Peyer's patch (tissue), 4 donors: Measurements from ENCODE around the gene NSL1. TPM values are rescaled to one million over a fixed set of nuclear protein-coding genes. Genes with fewer than 3 reads are reported as not detected.

ENCODE experiments used
- DNase-seq, 3 donors: peaks; one replicate each; pipeline ENCODE4 v3.0.0-alpha.2; 2017 to 2019
- H3K27ac ChIP-seq, 4 donors: fragments of 200-600 bp; sonication (generic); one replicate each; pipeline ENCODE4 v1.5.1; 2016 to 2019
- H3K27me3 ChIP-seq, 2 donors: fragments of 200-600 bp; sonication (generic); one replicate each; pipeline ENCODE4 v1.5.1; 2019
- H3K36me3 ChIP-seq, 3 donors: fragments of 200-600 bp; sonication (generic); one replicate each; pipeline ENCODE4 v1.5.1; 2016 to 2019
- H3K4me1 ChIP-seq, 4 donors: fragments of 200-600 bp; sonication (generic); one replicate each; pipeline ENCODE4 v1.5.1; 2016 to 2019
- H3K4me3 ChIP-seq, 4 donors: fragments of 200-600 bp; sonication (generic); 1 replicate in 3 of 4; 2 replicates in 1 of 4; pipeline ENCODE4 v1.5.1; 2016 to 2019; ENCODE audit warnings: mild to moderate bottlenecking in 1 of 4
- H3K9me3 ChIP-seq, 4 donors: fragments of 200-600 bp; sonication (generic); one replicate each; pipeline ENCODE4 v1.5.1; 2016 to 2019; ENCODE audit warnings: mild to moderate bottlenecking in 1 of 4
- POLR2A ChIP-seq, 2 donors: fragments of 450-650 bp; IDR thresholded peaks; one replicate each; pipeline ENCODE4 v1.5.1; 2017; ENCODE audit warnings: antibody characterized with exemption in 2 of 2, mild to moderate bottlenecking in 2 of 2, moderate library complexity in 2 of 2
- total RNA-seq, 4 donors: library from RNA; depleted of rRNA; stranded (reverse); fragments of >200 nt; gene quantifications; one replicate each; pipeline ENCODE4 v1.1.0, GENCODE V29; 2016
- TF ChIP-seq, protein P1 (sequence below), 6 experiments: fragments of 450-650 bp in 4 of 6; fragments of 200-600 bp in 2 of 6; sonication (generic) in 1 of 6; IDR thresholded peaks; one replicate each; pipeline ENCODE4 v1.5.1; 2017 to 2019; ENCODE audit warnings: antibody characterized with exemption in 6 of 6, mild to moderate bottlenecking in 3 of 6, moderate library complexity in 1 of 6

Gene NSL1
- total RNA-seq, 4 donors from 2014 or later: 29.2 to 61.9 (median 39.0) TPM

DNA sequence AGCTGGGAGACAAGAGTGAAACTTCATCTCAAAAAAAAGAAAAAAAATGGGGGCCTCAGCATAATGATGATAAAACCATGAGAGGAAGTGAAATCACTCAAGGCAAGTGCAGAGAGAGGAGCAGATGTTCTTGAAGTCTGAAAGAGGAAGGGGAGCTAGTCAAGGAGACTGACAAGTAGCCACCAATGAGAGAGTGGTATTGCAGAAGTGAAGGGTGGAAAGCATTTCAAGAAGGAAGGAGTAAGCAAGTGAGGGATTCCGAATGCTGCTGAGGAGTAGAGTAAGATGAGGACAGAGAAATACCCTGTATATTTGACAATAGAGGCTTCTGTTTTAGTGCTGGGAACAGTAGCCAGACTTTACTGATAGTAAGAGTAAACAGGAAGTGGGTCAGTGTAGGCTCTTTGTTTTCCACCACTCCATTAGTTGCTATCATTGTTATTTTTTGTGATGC, 3.0 kb upstream of the NSL1 start:
- H3K4me1 ChIP-seq: peaks cover 0 to 23% (median 4%) of the 10 kb centered on the region in 4 donors
- no peaks in the 10 kb centered on the region for H3K9me3 ChIP-seq
- peak overlapping the region; percentile 5 to 64 (median 36) for H3K27ac ChIP-seq
- no peak overlapping the region for H3K4me3 ChIP-seq
- no peaks in the 10 kb centered on the region for H3K27me3 ChIP-seq
- peaks cover 0 to 15% (median 0%) of the 10 kb centered on the region in 3 donors for H3K36me3 ChIP-seq
- TF ChIP-seq, protein P1, sequence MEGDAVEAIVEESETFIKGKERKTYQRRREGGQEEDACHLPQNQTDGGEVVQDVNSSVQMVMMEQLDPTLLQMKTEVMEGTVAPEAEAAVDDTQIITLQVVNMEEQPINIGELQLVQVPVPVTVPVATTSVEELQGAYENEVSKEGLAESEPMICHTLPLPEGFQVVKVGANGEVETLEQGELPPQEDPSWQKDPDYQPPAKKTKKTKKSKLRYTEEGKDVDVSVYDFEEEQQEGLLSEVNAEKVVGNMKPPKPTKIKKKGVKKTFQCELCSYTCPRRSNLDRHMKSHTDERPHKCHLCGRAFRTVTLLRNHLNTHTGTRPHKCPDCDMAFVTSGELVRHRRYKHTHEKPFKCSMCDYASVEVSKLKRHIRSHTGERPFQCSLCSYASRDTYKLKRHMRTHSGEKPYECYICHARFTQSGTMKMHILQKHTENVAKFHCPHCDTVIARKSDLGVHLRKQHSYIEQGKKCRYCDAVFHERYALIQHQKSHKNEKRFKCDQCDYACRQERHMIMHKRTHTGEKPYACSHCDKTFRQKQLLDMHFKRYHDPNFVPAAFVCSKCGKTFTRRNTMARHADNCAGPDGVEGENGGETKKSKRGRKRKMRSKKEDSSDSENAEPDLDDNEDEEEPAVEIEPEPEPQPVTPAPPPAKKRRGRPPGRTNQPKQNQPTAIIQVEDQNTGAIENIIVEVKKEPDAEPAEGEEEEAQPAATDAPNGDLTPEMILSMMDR (IDR thresholded peaks at IDR 0.05): no peak
- TF ChIP-seq POLR2A (IDR thresholded peaks at IDR 0.05): no peak
- no peak for DNase-seq

GRCh38 chr1:212792396-212792908, 875 bp upstream of the NSL1 start:
- H3K4me1 ChIP-seq: peaks cover 0 to 30% (median 4%) of the 10 kb centered on the region in 4 donors
- H3K27ac ChIP-seq: peak overlapping the region; percentile 87 to 91 (median 88)
- peaks cover 0 to 11% (median 0%) of the 10 kb centered on the region in 3 donors for H3K36me3 ChIP-seq
- TF ChIP-seq, protein P1 (IDR thresholded peaks at IDR 0.05): no peak
- no peak for TF ChIP-seq POLR2A (IDR thresholded peaks at IDR 0.05)
- no peaks in the 10 kb centered on the region for H3K9me3 ChIP-seq
- DNase-seq: no peak
- no peaks in the 10 kb centered on the region for H3K27me3 ChIP-seq
- H3K4me3 ChIP-seq: peak overlapping the region; percentile 54 to 91 (median 80)

DNA sequence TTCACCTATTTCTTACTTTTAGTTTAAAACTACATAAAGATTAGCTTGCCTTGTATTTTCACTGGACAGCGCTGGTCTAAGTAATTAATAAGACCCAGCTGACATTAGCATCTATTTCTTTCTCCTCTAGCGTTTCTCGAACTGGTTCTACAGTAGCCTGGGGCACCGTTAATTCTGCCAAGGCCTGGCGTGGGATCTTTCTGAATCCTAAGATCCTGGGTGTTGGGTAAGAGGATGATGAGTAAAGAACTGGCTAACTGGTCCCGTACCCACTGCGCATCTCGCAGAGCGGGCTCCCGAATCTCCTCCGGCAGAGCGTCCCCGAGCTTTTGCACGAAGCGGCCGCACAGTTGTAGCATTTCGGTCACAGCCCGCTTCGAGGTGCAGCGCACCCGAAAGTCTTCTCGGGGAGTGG, 309 bp downstream of the NSL1 start:
- Histone ChIP-seq H3K9me3 (no peaks in the 10 kb centered on the region), H3K27me3 (no peaks in the 10 kb centered on the region), H3K27ac (peak overlapping the region; percentile 87 to 91 (median 88)), H3K4me3 (peak overlapping the region; percentile 54 to 91 (median 80)), H3K4me1 (peaks cover 0 to 30% (median 4%) of the 10 kb centered on the region in 4 donors), H3K36me3 (peaks cover 0 to 8% (median 0%) of the 10 kb centered on the region in 3 donors)
- no peak for DNase-seq
- TF ChIP-seq POLR2A (IDR thresholded peaks at IDR 0.05): no peak
- TF ChIP-seq, protein P1 (IDR thresholded peaks at IDR 0.05): no peak

DNA sequence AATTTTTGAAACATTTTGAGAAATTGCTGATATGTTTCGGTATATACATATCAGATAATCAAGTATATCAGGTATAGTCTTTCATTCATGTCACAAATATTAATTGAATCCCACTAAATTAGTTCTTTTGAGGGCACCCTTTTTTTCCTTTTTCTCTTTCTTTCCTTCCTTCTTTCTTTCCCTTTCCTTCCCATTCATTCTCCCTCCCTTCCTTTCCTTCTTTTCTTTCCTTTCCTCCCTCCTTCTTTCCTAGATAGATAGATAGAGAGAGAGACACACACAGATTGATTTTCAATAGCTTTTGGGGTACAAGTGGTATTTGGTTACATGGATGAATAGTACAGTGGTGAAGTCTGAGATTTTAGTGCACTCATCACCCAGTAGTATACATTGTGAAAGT, 5.7 kb downstream of the NSL1 start:
- peaks cover 0 to 40% (median 0%) of the 10 kb centered on the region in 3 donors for H3K36me3 ChIP-seq
- peaks cover 0 to 19% (median 4%) of the 10 kb centered on the region in 4 donors for H3K4me1 ChIP-seq
- no peak for TF ChIP-seq POLR2A (IDR thresholded peaks at IDR 0.05)
- TF ChIP-seq, protein P1 (IDR thresholded peaks at IDR 0.05): no peak

GRCh38 chr1:212783976-212784375, 7.6 kb downstream of the NSL1 start:
- no peak for TF ChIP-seq POLR2A (IDR thresholded peaks at IDR 0.05)
- TF ChIP-seq, protein P1 (IDR thresholded peaks at IDR 0.05): no peak

More for the DNA sequence above, 5.7 kb downstream of the NSL1 start:
- DNase-seq: no peak
- Histone ChIP-seq H3K9me3 (no peaks in the 10 kb centered on the region), H3K27me3 (no peaks in the 10 kb centered on the region), H3K27ac (no peak overlapping the region), H3K4me3 (no peak overlapping the region)

More at GRCh38 chr1:212783976-212784375, 7.6 kb downstream of the NSL1 start:
- Histone ChIP-seq H3K36me3 (peaks cover 0 to 40% (median 0%) of the 10 kb centered on the region in 3 donors), H3K27ac (no peak overlapping the region), H3K4me1 (peaks cover 0 to 1% (median 0%) of the 10 kb centered on the region in 4 donors), H3K9me3 (no peaks in the 10 kb centered on the region), H3K27me3 (no peaks in the 10 kb centered on the region), H3K4me3 (no peak overlapping the region)
- DNase-seq: no peak
